AG04449 (cell line): ENCODE data around the gene SLC9C1.

Experiments
- CTCF ChIA-PET: fragments of 350-600 bp; formaldehyde crosslinking; extraction: SDS; loops from one replicate; lab custom pipeline; 2021; ENCODE audit warnings: antibody characterized with exemption; lab: Yijun Ruan, JAX
- POLR2A ChIA-PET: fragments of 400-600, 350-600 bp; formaldehyde crosslinking; extraction: SDS; loops from one replicate; lab custom pipeline; 2020; ENCODE audit warnings: antibody characterized with exemption, inconsistent platforms; lab: Yijun Ruan, JAX
- DNase-seq: peaks from one replicate; pipeline ENCODE4 v3.0.0-alpha.2; 2010; ENCODE audit warnings: low read depth, low spot score
- H3K4me3 ChIP-seq: 2 replicates; pipeline ENCODE4 v1.5.1; 2011; ENCODE audit warnings: low read depth, mild to moderate bottlenecking, control low read depth, low read length
- TF ChIP-seq, protein P1 (sequence below): IDR thresholded peaks from one replicate; pipeline ENCODE4 v1.5.1; 2011; ENCODE audit warnings: mild to moderate bottlenecking, moderate library complexity, low read length, control low read depth, inconsistent platforms; ENCODE audit not compliant: insufficient read depth; ENCODE audit errors: missing control alignments

SLC9C1 gene

DNA sequence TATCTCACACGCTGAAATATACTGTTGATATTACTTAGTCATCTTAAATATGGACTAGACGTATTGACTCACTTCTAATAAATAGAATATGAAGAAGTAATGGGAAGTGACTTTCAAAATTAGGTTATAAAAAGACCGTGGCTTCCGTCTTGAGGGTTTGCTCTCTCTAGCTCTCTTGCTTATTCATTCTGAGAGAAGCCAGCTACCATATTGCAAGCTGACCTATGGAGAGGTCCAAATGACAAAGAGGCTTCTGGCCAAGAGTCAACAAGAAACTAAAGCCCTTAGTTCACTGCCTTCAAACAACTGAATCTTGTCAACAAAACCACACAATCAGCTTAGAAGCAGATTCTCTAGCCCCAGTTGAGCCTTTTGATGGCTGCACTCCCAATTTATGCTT, 46.1 kb downstream of the SLC9C1 start:
- ChIA-PET POLR2A (no interaction called here), CTCF (no interaction called here)
- H3K4me3 ChIP-seq: no peak overlapping the region
- DNase-seq: no peak
- TF ChIP-seq, protein P1, sequence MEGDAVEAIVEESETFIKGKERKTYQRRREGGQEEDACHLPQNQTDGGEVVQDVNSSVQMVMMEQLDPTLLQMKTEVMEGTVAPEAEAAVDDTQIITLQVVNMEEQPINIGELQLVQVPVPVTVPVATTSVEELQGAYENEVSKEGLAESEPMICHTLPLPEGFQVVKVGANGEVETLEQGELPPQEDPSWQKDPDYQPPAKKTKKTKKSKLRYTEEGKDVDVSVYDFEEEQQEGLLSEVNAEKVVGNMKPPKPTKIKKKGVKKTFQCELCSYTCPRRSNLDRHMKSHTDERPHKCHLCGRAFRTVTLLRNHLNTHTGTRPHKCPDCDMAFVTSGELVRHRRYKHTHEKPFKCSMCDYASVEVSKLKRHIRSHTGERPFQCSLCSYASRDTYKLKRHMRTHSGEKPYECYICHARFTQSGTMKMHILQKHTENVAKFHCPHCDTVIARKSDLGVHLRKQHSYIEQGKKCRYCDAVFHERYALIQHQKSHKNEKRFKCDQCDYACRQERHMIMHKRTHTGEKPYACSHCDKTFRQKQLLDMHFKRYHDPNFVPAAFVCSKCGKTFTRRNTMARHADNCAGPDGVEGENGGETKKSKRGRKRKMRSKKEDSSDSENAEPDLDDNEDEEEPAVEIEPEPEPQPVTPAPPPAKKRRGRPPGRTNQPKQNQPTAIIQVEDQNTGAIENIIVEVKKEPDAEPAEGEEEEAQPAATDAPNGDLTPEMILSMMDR: no peak

DNA sequence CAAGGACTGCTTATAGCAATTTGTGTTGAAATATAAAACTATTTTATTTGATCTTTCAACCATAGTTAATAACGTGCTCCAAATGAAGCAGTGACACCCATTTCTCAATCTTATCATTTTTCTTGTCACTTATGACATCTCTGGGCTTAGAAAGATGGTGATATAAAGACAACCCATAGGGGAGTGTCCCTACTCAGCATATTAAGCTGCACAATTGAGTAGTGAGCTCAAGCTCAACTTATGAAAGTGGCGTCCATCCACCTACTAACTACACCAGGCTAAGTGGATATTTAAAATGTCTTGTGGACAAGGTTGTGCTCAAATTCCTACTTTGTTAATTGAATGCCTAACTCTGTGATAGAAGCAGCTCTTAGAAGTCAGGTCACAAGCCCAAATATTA, 46.7 kb downstream of the SLC9C1 start:
- DNase-seq: no peak
- POLR2A ChIA-PET: no interaction called here
- TF ChIP-seq, protein P1: no peak
- CTCF ChIA-PET: no interaction called here
- no peak overlapping the region for H3K4me3 ChIP-seq

DNA sequence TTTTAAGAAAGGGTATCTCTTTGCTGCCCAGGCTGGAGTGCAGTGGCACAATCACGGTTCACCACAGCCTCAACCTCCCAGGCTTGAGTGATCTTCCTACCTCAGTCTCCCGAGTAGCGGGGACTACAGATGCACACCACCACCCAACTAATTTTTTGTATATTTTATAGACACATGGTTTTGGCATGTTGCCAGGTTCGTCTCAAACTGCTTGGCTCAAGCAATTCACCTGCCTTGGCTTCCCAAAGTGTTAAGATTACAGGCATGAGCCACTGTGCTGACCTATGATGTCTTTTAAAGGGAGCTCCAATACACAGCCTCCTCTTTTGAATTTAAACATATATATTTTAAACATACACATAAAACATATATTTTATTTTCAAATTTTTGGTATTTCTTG, 60.9 kb downstream of the SLC9C1 start:
- no peak for DNase-seq
- TF ChIP-seq, protein P1: no peak
- POLR2A ChIA-PET: no interaction called here
- no peak overlapping the region for H3K4me3 ChIP-seq
- CTCF ChIA-PET: no interaction called here

DNA sequence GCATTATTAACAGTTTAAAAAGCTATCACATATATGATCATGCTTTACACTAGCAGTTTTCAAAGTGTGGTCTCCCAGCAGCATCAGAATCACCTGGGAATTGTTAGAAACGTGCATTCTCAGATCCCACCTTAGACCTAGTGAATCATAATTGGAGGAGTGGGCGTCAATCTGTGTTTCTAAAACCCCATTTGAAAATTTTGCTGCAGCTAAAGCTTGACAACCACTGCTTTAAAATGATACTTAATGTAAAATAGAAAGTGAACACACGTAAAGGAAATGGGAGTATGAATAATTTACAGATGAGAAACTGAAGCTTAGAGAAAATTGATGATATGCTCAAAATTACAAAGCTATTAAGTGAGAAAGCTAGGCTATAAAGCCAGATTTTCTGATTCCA, 62.3 kb downstream of the SLC9C1 start:
- TF ChIP-seq, protein P1: no peak
- no peak overlapping the region for H3K4me3 ChIP-seq
- POLR2A ChIA-PET: no interaction called here
- CTCF ChIA-PET: no interaction called here
- no peak for DNase-seq

DNA sequence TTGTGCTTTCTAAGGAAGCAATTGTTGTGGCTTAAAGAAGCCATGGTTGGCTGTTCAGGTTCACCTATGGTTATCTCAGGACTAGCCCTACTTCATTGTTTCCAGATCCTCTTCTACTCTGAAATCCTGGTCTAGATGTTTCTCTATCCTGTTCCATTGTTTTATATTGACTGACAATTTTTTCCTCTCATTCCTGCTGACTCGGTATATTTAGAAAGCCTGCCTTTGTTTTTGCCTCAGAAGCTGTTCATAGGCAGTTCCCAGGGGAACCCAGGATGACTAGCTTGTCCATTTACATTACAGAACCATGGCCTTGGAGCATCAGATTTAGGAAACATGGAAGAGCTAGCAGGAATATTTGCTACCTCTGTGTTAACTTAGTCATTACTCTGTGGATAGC, 64.0 kb downstream of the SLC9C1 start:
- CTCF ChIA-PET: no interaction called here
- H3K4me3 ChIP-seq: no peak overlapping the region
- TF ChIP-seq, protein P1: no peak
- DNase-seq: no peak
- POLR2A ChIA-PET: no interaction called here

DNA sequence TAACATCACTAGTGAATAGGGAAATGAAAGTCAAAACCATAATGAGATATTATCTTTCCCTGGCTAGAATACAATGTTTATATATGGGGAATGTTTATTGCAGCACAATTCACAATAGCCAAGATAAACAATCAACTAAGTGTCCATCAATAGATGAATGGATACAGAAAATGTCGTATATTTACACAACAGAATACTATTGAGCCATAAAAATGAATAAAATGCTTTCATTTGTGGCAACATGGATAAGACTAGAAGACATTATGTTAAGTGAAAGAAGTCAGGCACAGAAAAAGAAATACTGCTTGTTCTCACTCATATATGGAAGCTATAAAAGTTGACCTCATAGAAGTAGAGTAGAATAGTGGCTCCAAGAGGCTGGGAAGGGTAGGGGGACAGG, 65.2 kb downstream of the SLC9C1 start:
- ChIA-PET POLR2A (no interaction called here), CTCF (no interaction called here)
- TF ChIP-seq, protein P1: no peak
- DNase-seq: no peak
- H3K4me3 ChIP-seq: no peak overlapping the region
